Measurements from ENCODE around the gene TNFAIP3.
A peak's percentile ranks its signal among the peaks of the same experiment; 100 is the strongest.

TNFAIP3 gene

GRCh38 chr6:137823826-137824555, 43.1 kb upstream of the TNFAIP3 start:
- no peak for DNase-seq (ENCODE audit: low spot score)
- in situ Hi-C loops (cut with MboI; ENCODE audit: low pct_unique_long_range_greater_than_20kb, low sequenced_read_pairs, unreplicated experiment), result no loop called here
- TF ChIP-seq CTCF (IDR thresholded peaks at IDR 0.05; ENCODE audit: extremely low read depth, insufficient read depth, missing control alignments), result no peak

DNA sequence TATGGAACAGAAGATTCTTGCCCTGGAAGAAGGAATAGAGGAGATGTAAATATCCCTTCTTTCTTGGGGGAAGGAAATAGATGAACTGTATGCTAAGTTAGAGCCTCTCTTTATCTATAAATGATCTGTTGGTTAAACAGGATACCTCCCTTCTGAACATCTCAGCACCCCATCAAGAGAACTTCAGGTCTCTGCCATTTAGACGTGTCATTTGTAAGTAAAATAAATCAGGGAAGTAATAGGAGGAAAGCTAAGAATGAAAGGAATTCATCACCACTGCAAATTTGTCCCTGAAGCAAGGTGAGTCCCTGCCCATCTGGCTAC, 42.5 kb upstream of the TNFAIP3 start:
- DNase-seq (ENCODE audit: low spot score), result no peak
- TF ChIP-seq CTCF (IDR thresholded peaks at IDR 0.05; ENCODE audit: extremely low read depth, insufficient read depth, missing control alignments), result no peak
- in situ Hi-C loops (cut with MboI; ENCODE audit: low pct_unique_long_range_greater_than_20kb, low sequenced_read_pairs, unreplicated experiment), result no loop called here

GRCh38 chr6:137824896-137825295, 42.2 kb upstream of the TNFAIP3 start:
- no peak for TF ChIP-seq CTCF (IDR thresholded peaks at IDR 0.05; ENCODE audit: extremely low read depth, insufficient read depth, missing control alignments)
- in situ Hi-C loops (cut with MboI; ENCODE audit: low pct_unique_long_range_greater_than_20kb, low sequenced_read_pairs, unreplicated experiment), result no loop called here

DNA sequence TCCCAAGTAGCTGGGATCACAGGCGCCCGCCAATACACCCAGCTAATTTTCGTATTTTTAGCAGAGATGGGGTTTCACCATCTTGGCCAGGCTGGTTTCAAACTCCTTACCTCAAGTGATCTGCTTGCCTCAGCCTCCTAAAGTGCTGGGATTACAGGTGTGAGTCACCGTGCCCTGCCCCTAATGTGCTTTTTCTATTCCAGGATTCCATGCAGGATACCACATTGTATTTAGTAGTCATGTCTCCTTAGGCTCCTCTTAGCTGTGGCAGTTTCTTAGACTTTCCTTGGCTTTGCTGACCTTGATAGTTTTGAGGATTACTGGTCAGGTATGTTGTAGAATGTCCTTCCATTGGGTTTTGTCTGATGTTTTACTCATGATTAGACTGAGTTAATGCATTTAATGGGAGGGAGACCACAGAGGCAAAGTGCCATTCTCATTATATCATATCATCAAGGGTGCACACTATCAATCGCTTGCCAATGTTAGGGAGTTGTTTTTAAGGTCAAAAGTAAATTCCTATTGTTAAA, 39.6 kb upstream of the TNFAIP3 start:
- no peak for TF ChIP-seq CTCF (IDR thresholded peaks at IDR 0.05; ENCODE audit: extremely low read depth, insufficient read depth, missing control alignments)
- in situ Hi-C loops (cut with MboI; ENCODE audit: low pct_unique_long_range_greater_than_20kb, low sequenced_read_pairs, unreplicated experiment), result no loop called here
- DNase-seq (ENCODE audit: low spot score), result no peak

More at GRCh38 chr6:137824896-137825295, 42.2 kb upstream of the TNFAIP3 start:
- no peak for DNase-seq (ENCODE audit: low spot score)

DNA sequence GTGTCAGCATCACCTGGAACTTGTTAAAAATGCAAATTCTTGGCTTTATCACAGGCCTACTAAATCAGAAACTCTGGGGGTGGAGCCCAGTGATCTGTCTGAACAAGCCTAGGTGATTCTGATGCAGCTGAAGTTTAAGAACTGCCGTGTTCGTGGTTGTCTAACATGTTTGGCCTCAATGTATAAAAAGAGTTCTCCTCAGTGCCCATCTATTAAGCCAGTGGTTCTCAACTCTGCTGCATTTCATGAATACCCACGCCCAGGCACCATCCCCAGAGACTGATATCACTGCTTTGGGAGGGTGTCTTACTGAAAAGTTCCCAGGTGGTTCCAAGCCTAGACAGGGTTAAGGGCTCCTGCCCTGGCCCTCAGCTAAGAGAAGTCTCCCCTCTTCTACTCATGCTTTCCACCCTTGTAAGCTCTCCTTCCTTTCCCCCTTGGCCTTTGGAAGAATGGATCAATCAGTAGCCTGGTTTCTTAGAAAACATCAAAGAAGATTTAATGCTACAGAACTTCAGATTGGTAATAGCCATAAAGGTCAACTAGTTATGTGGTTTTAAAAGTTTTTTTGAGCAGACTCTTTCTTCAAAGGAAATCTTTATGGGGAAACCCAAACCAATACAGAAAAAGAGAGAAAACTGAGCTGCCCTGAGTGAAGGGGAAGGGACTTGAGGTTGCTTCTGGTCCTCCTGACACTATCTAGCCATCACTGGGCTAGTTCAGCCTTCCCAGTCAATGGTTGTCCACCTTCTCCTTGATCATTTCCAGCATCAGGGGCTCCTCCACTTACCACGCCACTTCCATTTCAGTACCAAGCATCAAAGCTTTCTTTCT, 38.9 kb upstream of the TNFAIP3 start:
- in situ Hi-C loops (cut with MboI; ENCODE audit: low pct_unique_long_range_greater_than_20kb, low sequenced_read_pairs, unreplicated experiment), result no loop called here
- peak; percentile 21 for DNase-seq (ENCODE audit: low spot score)
- no peak for TF ChIP-seq CTCF (IDR thresholded peaks at IDR 0.05; ENCODE audit: extremely low read depth, insufficient read depth, missing control alignments)

DNA sequence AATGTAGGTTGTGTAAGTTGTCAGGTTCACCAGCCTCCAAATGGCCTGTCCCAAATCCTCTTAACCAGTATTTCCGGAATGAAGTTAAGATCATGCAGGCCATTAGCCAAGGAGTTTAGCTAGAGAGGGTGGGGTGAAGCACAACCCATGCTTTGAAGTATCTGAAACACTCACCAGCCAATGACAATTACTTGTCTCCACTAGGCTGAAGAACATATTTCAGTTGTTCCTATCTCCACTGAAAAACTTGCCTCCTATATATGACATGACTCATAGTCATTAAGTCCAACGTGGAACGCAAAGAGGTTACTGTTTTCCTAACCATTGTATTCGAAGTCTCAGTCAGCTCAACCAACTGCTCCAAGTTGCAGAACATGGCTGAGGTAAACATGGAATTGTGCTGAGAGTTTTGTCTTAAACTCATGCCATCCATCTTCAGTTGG, 37.4 kb upstream of the TNFAIP3 start:
- DNase-seq (ENCODE audit: low spot score), result no peak
- in situ Hi-C loops (cut with MboI; ENCODE audit: low pct_unique_long_range_greater_than_20kb, low sequenced_read_pairs, unreplicated experiment), result no loop called here
- no peak for TF ChIP-seq CTCF (IDR thresholded peaks at IDR 0.05; ENCODE audit: extremely low read depth, insufficient read depth, missing control alignments)
